K562 (cell line): ENCODE data around the gene TEX13C. TPM values are rescaled to one million over a fixed set of nuclear protein-coding genes. Genes with fewer than 3 reads are reported as not detected.

Source experiments
- ATAC-seq: fragments of 200-7000 bp; cut with Tn5 transposase; 3 replicates; pipeline ENCODE4 v1.9.1; 2020; ENCODE audit warnings: moderate library complexity
- BruUV-seq: library from RNA; stranded (reverse); fragments of 400-500 nt; replicated peaks from 2 replicates; lab custom pipeline; 2021; lab: Mats Ljungman, UMichigan
- CTCF ChIA-PET: fragments of 300-600 bp; formaldehyde crosslinking; extraction: SDS; loops from one replicate; lab custom pipeline; 2021; ENCODE audit warnings: low intra/inter-chr PET ratio; lab: Yijun Ruan, JAX
- POLR2A ChIA-PET: fragments of 300-600, 350-650 bp; sonication (Branson Sonifier 250); formaldehyde crosslinking; extraction: SDS; loops from one replicate; lab custom pipeline; 2021; ENCODE audit warnings: antibody characterized with exemption, inconsistent platforms; lab: Yijun Ruan, JAX
- DNase-seq, 4 experiments: peaks; one replicate each; pipeline versions ENCODE4 v3.0.0 to v3.0.0-alpha.2; 2011 to 2018; ENCODE audit warnings: low spot score in 3 of 4, mixed read lengths in 3 of 4; ENCODE audit errors: extremely low read depth in 1 of 4
- FAIRE-seq: peaks from 2 replicates; lab custom pipeline; 2011; peaks lifted over from hg19 to GRCh38; lab: Jason Lieb, UNC
- H2AFZ ChIP-seq: 2 replicates; pipeline ENCODE4 v1.6.0; 2011; ENCODE audit warnings: low read depth, low read length, control low read depth, inconsistent platforms
- H3K27ac ChIP-seq: fragments of 200-600 bp; 3 replicates; pipeline ENCODE4 v1.8.0; 2011; ENCODE audit warnings: low read depth, mild to moderate bottlenecking, control low read depth, inconsistent platforms, low read length, moderate library complexity, mixed read lengths; ENCODE audit errors: extremely low read depth
- H3K27me3 ChIP-seq, 2 experiments: fragments of 300-600 bp in 1 of 2; 2 replicates in 1 of 2; 3 replicates in 1 of 2; pipeline versions ENCODE4 v1.6.0 to v1.8.0; 2011; ENCODE audit warnings: inconsistent platforms in 2 of 2, low read length in 2 of 2, mild to moderate bottlenecking in 1 of 2, mixed read lengths in 1 of 2, moderate library complexity in 1 of 2; ENCODE audit not compliant: control insufficient read depth in 2 of 2, insufficient read depth in 2 of 2
- H3K36me3 ChIP-seq: fragments of 300-600 bp; 3 replicates; pipeline ENCODE4 v1.8.0; 2011; ENCODE audit warnings: mild to moderate bottlenecking, low read length, inconsistent platforms; ENCODE audit not compliant: control insufficient read depth, insufficient read depth
- H3K4me1 ChIP-seq, 2 experiments: fragments of 200-600 bp in 1 of 2; replicated peaks in 1 of 2; 2 replicates in 1 of 2; 3 replicates in 1 of 2; pipeline versions ENCODE4 v1.5.1 to v1.8.0; 2011; ENCODE audit warnings: inconsistent platforms in 2 of 2, low read length in 2 of 2, mild to moderate bottlenecking in 1 of 2, mixed read lengths in 1 of 2, moderate library complexity in 1 of 2; ENCODE audit not compliant: control insufficient read depth in 2 of 2, insufficient read depth in 2 of 2
- H3K4me2 ChIP-seq: 2 replicates; pipeline ENCODE4 v1.6.1; 2011; ENCODE audit warnings: low read length, control low read depth, inconsistent platforms, mixed read lengths; ENCODE audit not compliant: insufficient read depth
- H3K4me3 ChIP-seq: fragments of 200-600 bp; sonication (generic), shearing (Covaris generic); 2 replicates; pipeline ENCODE4 v1.5.1; 2016; ENCODE audit warnings: control low read depth, inconsistent platforms
- H3K79me2 ChIP-seq: fragments of 200-600 bp; 3 replicates; pipeline ENCODE4 v1.8.0; 2011; ENCODE audit warnings: low read length, inconsistent platforms; ENCODE audit not compliant: control insufficient read depth, insufficient read depth
- H3K9ac ChIP-seq, 2 experiments: 2 replicates each; pipeline versions ENCODE4 v1.6.0 to v1.6.1; 2011; ENCODE audit warnings: low read depth in 2 of 2, low read length in 2 of 2, control low read depth in 1 of 2, inconsistent platforms in 1 of 2, mild to moderate bottlenecking in 1 of 2, mixed read lengths in 1 of 2; ENCODE audit not compliant: insufficient read depth in 1 of 2
- H3K9me1 ChIP-seq: one replicate; pipeline ENCODE4 v1.6.0; 2011; ENCODE audit warnings: inconsistent platforms, mild to moderate bottlenecking, low read length, moderate library complexity; ENCODE audit not compliant: control insufficient read depth, insufficient read depth
- H3K9me3 ChIP-seq: replicated peaks from 2 replicates; pipeline ENCODE4 v1.5.1; 2011; ENCODE audit warnings: low read depth, low read length, inconsistent platforms; ENCODE audit not compliant: control insufficient read depth, insufficient read depth
- H4K20me1 ChIP-seq: replicated peaks from 2 replicates; pipeline ENCODE4 v1.6.1; 2011; ENCODE audit warnings: low read length, inconsistent platforms, mixed read lengths; ENCODE audit not compliant: control insufficient read depth, insufficient read depth
- ETV1 ChIP-seq: fragments of 450-650 bp; conservative IDR thresholded peaks from 2 replicates; pipeline ENCODE4 v1.6.1; 2016; ENCODE audit warnings: missing genetic modification characterization, control low read depth, low read depth, missing compliant biosample characterization
- FOSL1 ChIP-seq: fragments of 200-800 bp; sonication (Bioruptor generic); conservative IDR thresholded peaks from 2 replicates; pipeline ENCODE4 v1.6.1; 2016; ENCODE audit warnings: missing genetic modification characterization, missing compliant biosample characterization
- GTF2E2 ChIP-seq: fragments of 200-800 bp; sonication (Bioruptor generic); IDR thresholded peaks from 2 replicates; pipeline ENCODE4 v1.6.1; 2016; ENCODE audit warnings: missing genetic modification characterization, missing compliant biosample characterization
- MEIS2 ChIP-seq: fragments of 450-650 bp; IDR thresholded peaks from 2 replicates; pipeline ENCODE4 v1.6.1; 2014; ENCODE audit warnings: mild to moderate bottlenecking; ENCODE audit not compliant: partially characterized antibody
- PHF20 ChIP-seq: fragments of 450-650 bp; IDR thresholded peaks from 2 replicates; pipeline ENCODE4 v1.6.1; 2018; ENCODE audit not compliant: partially characterized antibody
- SMARCC2 ChIP-seq: fragments of 450-650 bp; IDR thresholded peaks from 2 replicates; pipeline ENCODE4 v1.6.1; 2017; ENCODE audit warnings: antibody characterized with exemption, moderate library complexity, mild to moderate bottlenecking, low read depth
- ZNF121 ChIP-seq: sonication (generic); formaldehyde crosslinking; conservative IDR thresholded peaks from 2 replicates; pipeline ENCODE4 v1.8.0; 2022; ENCODE audit warnings: missing genetic modification reagents
- ZNF507 ChIP-seq: conservative IDR thresholded peaks from 2 replicates; pipeline ENCODE4 v1.6.1; 2017; ENCODE audit warnings: missing genetic modification characterization, missing compliant biosample characterization
- ZZZ3 ChIP-seq: fragments of 450-650 bp; IDR thresholded peaks from 2 replicates; pipeline ENCODE4 v1.6.1; 2016; ENCODE audit warnings: antibody characterized with exemption, mild to moderate bottlenecking, moderate library complexity
- WGBS: fragments of 100-300 bp; shearing (Covaris generic); methylation state at CpG from one replicate; pipeline ENCODE4 v1.1.6; 2016; ENCODE audit warnings: low coverage, mixed read lengths; ENCODE audit not compliant: insufficient coverage; ENCODE audit errors: missing lambda C conversion rate; 5-methylcytosine and 5-hydroxymethylcytosine counted together
- in situ Hi-C: fragments of 300-500 bp; cut with MboI; formaldehyde crosslinking; loops from 4 replicates; pipeline ENCODE4 v1.15.0; 2018; ENCODE audit warnings: inconsistent platforms, mixed read lengths
- intact Hi-C: fragments of 100-400 bp; cut with micrococcal nuclease; formaldehyde crosslinking; loops from 2 replicates; pipeline ENCODE4 v1.14.2; 2022
- polyA plus RNA-seq, 8 experiments: library from polyadenylated mRNA; depleted of rRNA in 4 of 8; stranded (reverse) in 5 of 8; unstranded in 3 of 8; fragments of >200 nt; fragmentation: Nextera tagmentation in 2 of 8; fragmentation: Illumina TruSeq in 1 of 8; extraction: Ambion mirVana in 2 of 8; extraction: Trizol in 1 of 8; gene quantifications; 2 replicates each; pipeline versions ENCODE4 v1.2.1 to v1.2.3, GENCODE V29; 2011 to 2014; ENCODE audit warnings: inconsistent platforms in 1 of 8, missing spikeins in 1 of 8
- total RNA-seq, 7 experiments: library from RNA; depleted of rRNA in 6 of 7; stranded (reverse); fragments of >200 nt in 6 of 7; fragmentation: Illumina TruSeq in 2 of 7; extraction: Trizol in 2 of 7; gene quantifications; 2 replicates each; pipeline versions ENCODE4 v1.2.1 to v1.2.3, GENCODE V29; 2011 to 2021; ENCODE audit warnings: low replicate concordance in 1 of 7
- TF ChIP-seq, protein P1 (sequence below), 2 experiments: fragments of 450-650 bp in 1 of 2; sonication (generic) in 1 of 2; formaldehyde crosslinking in 1 of 2; IDR thresholded peaks in 1 of 2; conservative IDR thresholded peaks in 1 of 2; 2 replicates each; pipeline versions ENCODE4 v1.6.1 to v1.8.1; 2016 to 2023; ENCODE audit warnings: mild to moderate bottlenecking in 2 of 2, moderate library complexity in 2 of 2, inconsistent platforms in 1 of 2, missing genetic modification reagents in 1 of 2
- TF ChIP-seq, protein P2 (sequence below), 2 experiments: IDR thresholded peaks in 1 of 2; conservative IDR thresholded peaks in 1 of 2; 2 replicates each; pipeline ENCODE4 v1.6.1; 2016; ENCODE audit warnings: low read depth in 2 of 2, mild to moderate bottlenecking in 1 of 2, missing compliant biosample characterization in 1 of 2, missing genetic modification characterization in 1 of 2, moderate library complexity in 1 of 2
- TF ChIP-seq, protein P3 (sequence below), 2 experiments: IDR thresholded peaks; 2 replicates each; pipeline ENCODE4 v1.6.1; 2011; ENCODE audit warnings: borderline replicate concordance in 1 of 2, control low read depth in 1 of 2, low read depth in 1 of 2, low read length in 1 of 2, mild to moderate bottlenecking in 1 of 2, mixed read lengths in 1 of 2, moderate library complexity in 1 of 2; ENCODE audit not compliant: insufficient read depth in 1 of 2, insufficient read length in 1 of 2, poor library complexity in 1 of 2, severe bottlenecking in 1 of 2; ENCODE audit errors: extremely low read depth in 1 of 2
- TF ChIP-seq, protein P4 (sequence below): fragments of 450-650 bp; formaldehyde crosslinking; conservative IDR thresholded peaks from 2 replicates; pipeline ENCODE4 v1.4.0; 2022; ENCODE audit warnings: mild to moderate bottlenecking, missing genetic modification characterization

Gene TEX13C
- total and polyA plus RNA-seq, 9 of the 15 experiments (the other 6 are each of a cell fraction or from before 2014, with no cell fraction given) = not detected

DNA sequence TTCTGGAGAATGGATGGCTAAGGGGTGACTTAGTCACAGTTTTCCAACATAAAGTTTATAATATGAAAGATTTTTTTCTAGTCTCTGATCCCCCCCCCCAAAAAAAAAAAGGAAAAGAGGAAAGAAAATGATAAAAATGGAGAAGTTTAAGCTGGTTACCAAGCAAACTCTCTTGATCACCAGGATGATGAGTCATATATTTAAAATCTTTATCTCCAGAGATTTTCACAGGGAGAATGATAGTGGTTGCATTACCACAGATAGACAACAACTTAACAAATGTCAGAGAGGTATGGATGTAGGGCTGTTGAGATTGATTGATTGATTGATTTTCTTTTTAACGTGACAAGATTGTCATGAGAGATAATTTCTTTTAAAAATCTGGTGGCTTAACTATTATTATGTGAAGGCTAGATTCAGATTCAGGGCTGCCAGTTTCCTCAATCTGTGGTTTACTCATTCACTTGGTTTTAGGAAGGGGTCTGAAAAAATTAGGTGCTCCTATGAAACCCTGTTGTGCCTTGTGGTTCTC, 13.3 kb upstream of the TEX13C start:
- H3K79me2 ChIP-seq = no peaks in the 10 kb centered on the region
- H2AFZ ChIP-seq = no peak overlapping the region
- 0% methylated on average over 1 of the region's 1 CpG for WGBS
- no peaks in the 10 kb centered on the region for H3K27me3 ChIP-seq
- H3K9me3 ChIP-seq = no peaks in the 10 kb centered on the region
- intact Hi-C loops (loop anchor here (10.0 kb wide), 1 partner anchor 172 kb away; no protein-coding TSS in a partner anchor), in situ Hi-C loops (no loop called here)
- no peak overlapping the region for H3K9ac ChIP-seq
- no peaks in the 10 kb centered on the region for H3K4me1 ChIP-seq
- ChIA-PET POLR2A (interaction anchor here (0.7 kb wide), 1 partner anchor 809 kb away, joined by 3 read pairs; no protein-coding TSS in a partner anchor), CTCF (no interaction called here)
- H4K20me1 ChIP-seq = no peaks in the 10 kb centered on the region
- DNase-seq (no peak), FAIRE-seq (no peak), ATAC-seq (no peak)
- no peak overlapping the region for H3K4me2 ChIP-seq
- BruUV-seq = no TSS peak
- H3K27ac ChIP-seq = no peak overlapping the region
- no peaks in the 10 kb centered on the region for H3K9me1 ChIP-seq
- no peaks in the 10 kb centered on the region for H3K36me3 ChIP-seq
- H3K4me3 ChIP-seq = no peak overlapping the region
- TF ChIP-seq FOSL1 (tag) (peak; percentile 86), MEIS2 (peak; percentile 71), GTF2E2 (tag) (no peak), ETV1 (no peak), ZNF121 (CRISPR knock-in tag) (no peak), SMARCC2 (no peak), ZNF507 (tag) (no peak), ZZZ3 (no peak), PHF20 (no peak)
- TF ChIP-seq, protein P1, sequence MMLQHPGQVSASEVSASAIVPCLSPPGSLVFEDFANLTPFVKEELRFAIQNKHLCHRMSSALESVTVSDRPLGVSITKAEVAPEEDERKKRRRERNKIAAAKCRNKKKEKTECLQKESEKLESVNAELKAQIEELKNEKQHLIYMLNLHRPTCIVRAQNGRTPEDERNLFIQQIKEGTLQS (IDR thresholded peaks at IDR 0.05) = peak; percentile 58
- TF ChIP-seq, protein P1 (CRISPR knock-in tag; conservative IDR thresholded peaks at IDR 0.05) = no peak
- TF ChIP-seq, protein P2, sequence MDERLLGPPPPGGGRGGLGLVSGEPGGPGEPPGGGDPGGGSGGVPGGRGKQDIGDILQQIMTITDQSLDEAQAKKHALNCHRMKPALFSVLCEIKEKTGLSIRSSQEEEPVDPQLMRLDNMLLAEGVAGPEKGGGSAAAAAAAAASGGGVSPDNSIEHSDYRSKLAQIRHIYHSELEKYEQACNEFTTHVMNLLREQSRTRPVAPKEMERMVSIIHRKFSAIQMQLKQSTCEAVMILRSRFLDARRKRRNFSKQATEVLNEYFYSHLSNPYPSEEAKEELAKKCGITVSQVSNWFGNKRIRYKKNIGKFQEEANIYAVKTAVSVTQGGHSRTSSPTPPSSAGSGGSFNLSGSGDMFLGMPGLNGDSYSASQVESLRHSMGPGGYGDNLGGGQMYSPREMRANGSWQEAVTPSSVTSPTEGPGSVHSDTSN (CRISPR knock-in tag; IDR thresholded peaks at IDR 0.05; ENCODE audit: low read depth) = no peak
- TF ChIP-seq, protein P2 (tag; conservative IDR thresholded peaks at IDR 0.05; ENCODE audit: low read depth) = peak; percentile 56
- TF ChIP-seq, protein P3, sequence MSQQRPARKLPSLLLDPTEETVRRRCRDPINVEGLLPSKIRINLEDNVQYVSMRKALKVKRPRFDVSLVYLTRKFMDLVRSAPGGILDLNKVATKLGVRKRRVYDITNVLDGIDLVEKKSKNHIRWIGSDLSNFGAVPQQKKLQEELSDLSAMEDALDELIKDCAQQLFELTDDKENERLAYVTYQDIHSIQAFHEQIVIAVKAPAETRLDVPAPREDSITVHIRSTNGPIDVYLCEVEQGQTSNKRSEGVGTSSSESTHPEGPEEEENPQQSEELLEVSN (IDR thresholded peaks at IDR 0.05; ENCODE audit: borderline replicate concordance in 1 of 2, extremely low read depth in 1 of 2, insufficient read depth in 1 of 2, insufficient read length in 1 of 2, low read depth in 1 of 2, low read length in 1 of 2, poor library complexity in 1 of 2, severe bottlenecking in 1 of 2) = no peak
- TF ChIP-seq, protein P4, sequence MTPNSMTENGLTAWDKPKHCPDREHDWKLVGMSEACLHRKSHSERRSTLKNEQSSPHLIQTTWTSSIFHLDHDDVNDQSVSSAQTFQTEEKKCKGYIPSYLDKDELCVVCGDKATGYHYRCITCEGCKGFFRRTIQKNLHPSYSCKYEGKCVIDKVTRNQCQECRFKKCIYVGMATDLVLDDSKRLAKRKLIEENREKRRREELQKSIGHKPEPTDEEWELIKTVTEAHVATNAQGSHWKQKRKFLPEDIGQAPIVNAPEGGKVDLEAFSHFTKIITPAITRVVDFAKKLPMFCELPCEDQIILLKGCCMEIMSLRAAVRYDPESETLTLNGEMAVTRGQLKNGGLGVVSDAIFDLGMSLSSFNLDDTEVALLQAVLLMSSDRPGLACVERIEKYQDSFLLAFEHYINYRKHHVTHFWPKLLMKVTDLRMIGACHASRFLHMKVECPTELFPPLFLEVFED (CRISPR knock-in tag) = no peak
